ENCODE data around the gene ADGRD2.

The ADGRD2 gene

DNA sequence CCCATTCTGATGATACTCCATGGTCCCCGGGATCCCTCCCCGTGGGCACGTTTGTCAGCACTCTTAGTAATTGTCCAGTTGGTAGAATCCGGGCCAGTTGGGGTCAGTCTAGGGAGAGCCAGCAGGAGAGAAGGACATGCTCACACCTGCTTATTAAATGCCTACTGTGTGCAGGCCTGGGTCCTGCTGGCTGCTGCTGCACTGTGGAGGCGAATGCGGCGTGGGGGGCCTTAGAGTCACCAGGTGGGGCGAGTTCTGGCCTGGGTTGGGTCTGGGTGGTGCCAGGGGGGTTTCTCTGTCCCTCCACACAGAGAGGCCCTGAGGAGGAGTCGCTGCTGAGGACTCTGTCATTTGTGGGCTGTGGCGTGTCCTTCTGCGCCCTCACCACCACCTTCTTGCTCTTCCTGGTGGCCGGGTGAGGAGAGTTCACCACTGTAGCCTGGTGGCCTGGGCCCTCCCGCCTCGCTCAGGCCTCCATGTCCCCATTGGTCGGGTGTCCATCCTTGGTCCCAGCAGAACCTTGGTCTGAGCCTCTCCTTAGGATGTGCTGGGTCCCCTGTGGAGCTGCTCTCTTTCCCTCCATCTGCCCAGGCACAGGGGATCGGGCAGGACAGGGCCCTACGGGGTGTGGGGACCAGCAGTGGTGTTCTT, 17.3 kb downstream of the ADGRD2 start:
- H3K27me3 ChIP-seq (ENCODE audit: control insufficient read depth in 5 of 5, insufficient read depth in 4 of 5, low read length in 5 of 5): peaks cover 6 to 21% (median 13%) of the 10 kb centered on the region in 5 donors
- no peaks in the 10 kb centered on the region for H3K36me3 ChIP-seq (ENCODE audit: control insufficient read depth in 5 of 5, insufficient read depth in 5 of 5, low read length in 5 of 5)
- H3K9me3 ChIP-seq (ENCODE audit: control insufficient read depth in 5 of 5, low read length in 5 of 5): peaks cover 0 to 6% (median 0%) of the 10 kb centered on the region in 5 donors
- no peak overlapping the region for H3K27ac ChIP-seq (ENCODE audit: low read depth, low read length)
- H3K9ac ChIP-seq (ENCODE audit: low read length in 5 of 5): no peak overlapping the region
- no peaks in the 10 kb centered on the region for H3K4me1 ChIP-seq (ENCODE audit: control insufficient read depth in 5 of 5, insufficient read depth in 5 of 5, low read length in 5 of 5)
- no peak overlapping the region for H3K4me3 ChIP-seq (ENCODE audit: low read depth in 1 of 5, low read length in 5 of 5)

- H3K4me3 ChIP-seq (ENCODE audit: low read depth in 1 of 5, low read length in 5 of 5): no peak overlapping the region
- no peaks in the 10 kb centered on the region for H3K4me1 ChIP-seq (ENCODE audit: control insufficient read depth in 5 of 5, insufficient read depth in 5 of 5, low read length in 5 of 5)
- no peaks in the 10 kb centered on the region for H3K36me3 ChIP-seq (ENCODE audit: control insufficient read depth in 5 of 5, insufficient read depth in 5 of 5, low read length in 5 of 5)
- H3K9ac ChIP-seq (ENCODE audit: low read length in 5 of 5): no peak overlapping the region
- H3K9me3 ChIP-seq (ENCODE audit: control insufficient read depth in 5 of 5, low read length in 5 of 5): peaks cover 0 to 3% (median 0%) of the 10 kb centered on the region in 5 donors
- no peak overlapping the region for H3K27ac ChIP-seq (ENCODE audit: low read depth, low read length)
- H3K27me3 ChIP-seq (ENCODE audit: control insufficient read depth in 5 of 5, insufficient read depth in 4 of 5, low read length in 5 of 5): peaks cover 8 to 21% (median 14%) of the 10 kb centered on the region in 5 donors
These were observed 17.9 kb downstream of the ADGRD2 start for GRCh38 chr9:124468061-124468740.

- Histone ChIP-seq H3K4me3 (ENCODE audit: low read depth in 1 of 5, low read length in 5 of 5) (no peak overlapping the region), H3K9me3 (ENCODE audit: control insufficient read depth in 5 of 5, low read length in 5 of 5) (no peaks in the 10 kb centered on the region), H3K27ac (ENCODE audit: low read depth, low read length) (no peak overlapping the region), H3K9ac (ENCODE audit: low read length in 5 of 5) (no peak overlapping the region), H3K36me3 (ENCODE audit: control insufficient read depth in 5 of 5, insufficient read depth in 5 of 5, low read length in 5 of 5) (no peaks in the 10 kb centered on the region), H3K4me1 (ENCODE audit: control insufficient read depth in 5 of 5, insufficient read depth in 5 of 5, low read length in 5 of 5) (no peaks in the 10 kb centered on the region), H3K27me3 (ENCODE audit: control insufficient read depth in 5 of 5, insufficient read depth in 4 of 5, low read length in 5 of 5) (peaks cover 11 to 23% (median 17%) of the 10 kb centered on the region in 5 donors)
These were observed 19.0 kb downstream of the ADGRD2 start for GRCh38 chr9:124469011-124469832.

DNA sequence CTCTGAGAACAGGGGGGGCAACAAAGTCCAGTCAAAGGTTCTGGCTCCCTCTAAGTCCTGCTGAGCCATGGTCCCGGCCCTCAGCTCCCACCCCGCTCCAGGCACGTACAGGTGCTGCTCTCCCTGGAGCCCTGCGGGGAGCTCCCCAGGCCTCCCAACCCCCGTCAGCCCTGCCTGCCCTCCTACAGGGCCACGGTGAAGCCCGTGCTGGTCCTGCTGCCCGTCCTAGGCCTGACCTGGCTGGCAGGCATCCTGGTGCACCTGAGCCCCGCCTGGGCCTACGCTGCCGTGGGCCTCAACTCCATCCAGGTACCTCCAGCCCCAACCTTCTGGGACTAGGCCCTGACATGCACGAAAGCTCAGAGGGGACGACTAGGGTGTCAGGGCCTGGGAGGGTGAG, 20.1 kb downstream of the ADGRD2 start:
- Histone ChIP-seq H3K9me3 (ENCODE audit: control insufficient read depth in 5 of 5, low read length in 5 of 5) (no peaks in the 10 kb centered on the region), H3K36me3 (ENCODE audit: control insufficient read depth in 5 of 5, insufficient read depth in 5 of 5, low read length in 5 of 5) (no peaks in the 10 kb centered on the region), H3K9ac (ENCODE audit: low read length in 5 of 5) (no peak overlapping the region), H3K27me3 (ENCODE audit: control insufficient read depth in 5 of 5, insufficient read depth in 4 of 5, low read length in 5 of 5) (peaks cover 15 to 27% (median 23%) of the 10 kb centered on the region in 5 donors), H3K4me3 (ENCODE audit: low read depth in 1 of 5, low read length in 5 of 5) (no peak overlapping the region), H3K4me1 (ENCODE audit: control insufficient read depth in 5 of 5, insufficient read depth in 5 of 5, low read length in 5 of 5) (no peaks in the 10 kb centered on the region), H3K27ac (ENCODE audit: low read depth, low read length) (no peak overlapping the region)

GRCh38 chr9:124470726-124471125, 20.5 kb downstream of the ADGRD2 start:
- no peaks in the 10 kb centered on the region for H3K36me3 ChIP-seq (ENCODE audit: control insufficient read depth in 5 of 5, insufficient read depth in 5 of 5, low read length in 5 of 5)
- no peak overlapping the region for H3K9ac ChIP-seq (ENCODE audit: low read length in 5 of 5)
- peaks cover 18 to 31% (median 25%) of the 10 kb centered on the region in 5 donors for H3K27me3 ChIP-seq (ENCODE audit: control insufficient read depth in 5 of 5, insufficient read depth in 4 of 5, low read length in 5 of 5)
- no peak overlapping the region for H3K4me3 ChIP-seq (ENCODE audit: low read depth in 1 of 5, low read length in 5 of 5)
- no peaks in the 10 kb centered on the region for H3K9me3 ChIP-seq (ENCODE audit: control insufficient read depth in 5 of 5, low read length in 5 of 5)
- no peak overlapping the region for H3K27ac ChIP-seq (ENCODE audit: low read depth, low read length)
- H3K4me1 ChIP-seq (ENCODE audit: control insufficient read depth in 5 of 5, insufficient read depth in 5 of 5, low read length in 5 of 5): no peaks in the 10 kb centered on the region

GRCh38 chr9:124471761-124472160, 21.5 kb downstream of the ADGRD2 start:
- H3K9ac ChIP-seq (ENCODE audit: low read length in 5 of 5): no peak overlapping the region
- H3K27ac ChIP-seq (ENCODE audit: low read depth, low read length): no peak overlapping the region
- peaks cover 27 to 37% (median 35%) of the 10 kb centered on the region in 5 donors for H3K27me3 ChIP-seq (ENCODE audit: control insufficient read depth in 5 of 5, insufficient read depth in 4 of 5, low read length in 5 of 5)
- no peaks in the 10 kb centered on the region for H3K4me1 ChIP-seq (ENCODE audit: control insufficient read depth in 5 of 5, insufficient read depth in 5 of 5, low read length in 5 of 5)
- H3K36me3 ChIP-seq (ENCODE audit: control insufficient read depth in 5 of 5, insufficient read depth in 5 of 5, low read length in 5 of 5): no peaks in the 10 kb centered on the region
- no peaks in the 10 kb centered on the region for H3K9me3 ChIP-seq (ENCODE audit: control insufficient read depth in 5 of 5, low read length in 5 of 5)
- no peak overlapping the region for H3K4me3 ChIP-seq (ENCODE audit: low read depth in 1 of 5, low read length in 5 of 5)

DNA sequence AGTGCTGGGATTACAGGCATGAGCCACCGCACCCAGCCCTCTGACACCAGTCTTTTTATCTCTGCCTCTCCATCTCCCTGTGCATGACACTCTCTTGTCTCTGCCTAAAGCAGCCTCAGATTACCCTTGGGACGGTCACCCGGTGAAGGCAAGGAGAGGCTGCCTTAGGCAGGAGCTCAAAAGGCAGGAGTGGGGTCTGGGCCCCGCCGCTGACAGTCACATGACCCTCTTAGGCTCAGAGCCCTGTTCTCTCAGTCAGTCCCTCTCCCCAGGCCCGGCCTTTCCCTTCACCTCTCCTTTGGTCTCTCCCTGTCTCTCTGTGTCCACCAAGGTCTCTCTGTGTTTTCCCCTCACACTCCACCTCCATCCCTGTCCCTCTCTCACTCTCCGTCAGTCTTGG, 22.5 kb downstream of the ADGRD2 start:
- H3K36me3 ChIP-seq (ENCODE audit: control insufficient read depth in 5 of 5, insufficient read depth in 5 of 5, low read length in 5 of 5): no peaks in the 10 kb centered on the region
- no peak overlapping the region for H3K4me3 ChIP-seq (ENCODE audit: low read depth in 1 of 5, low read length in 5 of 5)
- no peaks in the 10 kb centered on the region for H3K9me3 ChIP-seq (ENCODE audit: control insufficient read depth in 5 of 5, low read length in 5 of 5)
- H3K4me1 ChIP-seq (ENCODE audit: control insufficient read depth in 5 of 5, insufficient read depth in 5 of 5, low read length in 5 of 5): peaks cover 0 to 5% (median 4%) of the 10 kb centered on the region in 5 donors
- H3K27me3 ChIP-seq (ENCODE audit: control insufficient read depth in 5 of 5, insufficient read depth in 4 of 5, low read length in 5 of 5): peaks cover 34 to 44% (median 42%) of the 10 kb centered on the region in 5 donors
- no peak overlapping the region for H3K9ac ChIP-seq (ENCODE audit: low read length in 5 of 5)
- no peak overlapping the region for H3K27ac ChIP-seq (ENCODE audit: low read depth, low read length)

DNA sequence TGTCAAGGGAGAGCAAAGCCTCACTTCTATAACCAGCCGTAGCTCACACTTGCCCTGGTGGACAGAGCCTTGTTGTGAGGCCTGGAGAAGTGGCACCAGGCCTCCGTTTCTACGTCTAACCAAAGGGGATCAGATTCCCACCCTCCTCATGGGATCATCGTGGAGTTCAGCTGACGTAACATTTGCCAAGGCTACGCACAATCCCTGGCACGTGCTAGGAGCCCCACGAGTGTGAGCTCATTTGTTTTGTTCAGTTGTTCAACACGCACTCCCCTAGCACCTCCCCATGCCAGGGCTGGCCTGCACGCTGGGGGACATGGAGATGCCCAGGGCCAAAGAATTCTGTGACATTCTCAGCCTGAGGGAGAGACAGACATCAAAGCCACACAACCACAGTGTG, 23.1 kb downstream of the ADGRD2 start:
- Histone ChIP-seq H3K27ac (ENCODE audit: low read depth, low read length) (no peak overlapping the region), H3K9ac (ENCODE audit: low read length in 5 of 5) (no peak overlapping the region), H3K36me3 (ENCODE audit: control insufficient read depth in 5 of 5, insufficient read depth in 5 of 5, low read length in 5 of 5) (no peaks in the 10 kb centered on the region), H3K4me1 (ENCODE audit: control insufficient read depth in 5 of 5, insufficient read depth in 5 of 5, low read length in 5 of 5) (peaks cover 0 to 9% (median 4%) of the 10 kb centered on the region in 5 donors), H3K9me3 (ENCODE audit: control insufficient read depth in 5 of 5, low read length in 5 of 5) (no peaks in the 10 kb centered on the region), H3K4me3 (ENCODE audit: low read depth in 1 of 5, low read length in 5 of 5) (no peak overlapping the region), H3K27me3 (ENCODE audit: control insufficient read depth in 5 of 5, insufficient read depth in 4 of 5, low read length in 5 of 5) (peaks cover 38 to 49% (median 47%) of the 10 kb centered on the region in 5 donors)

DNA sequence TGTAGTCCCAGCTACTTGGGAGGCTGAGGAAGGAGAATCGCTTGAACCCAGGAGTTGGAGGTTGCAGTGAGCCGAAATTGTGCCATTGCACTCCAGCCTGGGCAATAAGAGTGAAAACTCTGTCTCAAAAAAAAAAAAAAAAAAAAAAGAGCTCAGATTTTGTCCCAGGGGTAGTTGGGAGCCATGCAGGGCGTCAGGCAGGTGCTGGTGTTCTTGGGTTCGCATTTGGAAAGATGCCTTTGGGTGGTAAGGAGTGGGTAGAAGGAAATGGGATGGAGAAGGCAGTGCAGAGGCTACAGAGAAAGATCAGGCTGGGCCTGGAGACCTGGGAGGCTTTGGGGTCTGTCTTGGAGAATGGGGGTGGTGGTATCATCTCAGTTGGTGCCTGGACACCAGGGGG, 23.9 kb downstream of the ADGRD2 start:
- no peak overlapping the region for H3K4me3 ChIP-seq (ENCODE audit: low read depth in 1 of 5, low read length in 5 of 5)
- peaks cover 46 to 57% (median 53%) of the 10 kb centered on the region in 5 donors for H3K27me3 ChIP-seq (ENCODE audit: control insufficient read depth in 5 of 5, insufficient read depth in 4 of 5, low read length in 5 of 5)
- no peak overlapping the region for H3K27ac ChIP-seq (ENCODE audit: low read depth, low read length)
- H3K9ac ChIP-seq (ENCODE audit: low read length in 5 of 5): no peak overlapping the region
- no peaks in the 10 kb centered on the region for H3K9me3 ChIP-seq (ENCODE audit: control insufficient read depth in 5 of 5, low read length in 5 of 5)
- no peaks in the 10 kb centered on the region for H3K36me3 ChIP-seq (ENCODE audit: control insufficient read depth in 5 of 5, insufficient read depth in 5 of 5, low read length in 5 of 5)
- peaks cover 0 to 9% (median 4%) of the 10 kb centered on the region in 5 donors for H3K4me1 ChIP-seq (ENCODE audit: control insufficient read depth in 5 of 5, insufficient read depth in 5 of 5, low read length in 5 of 5)

Measured in subcutaneous abdominal adipose tissue (tissue), 5 donors.